HEK293T (cell line): ENCODE measurements around the gene SERPINE2.

Source experiments
- BHLHE40 ChIP-seq: fragments of 450-650 bp; IDR thresholded peaks from 2 replicates; pipeline ENCODE4 v1.6.1; 2016; ENCODE audit warnings: mild to moderate bottlenecking, moderate library complexity, borderline replicate concordance
- FOXA1 ChIP-seq: fragments of 450-650 bp; IDR thresholded peaks from 2 replicates; pipeline ENCODE4 v1.6.1; 2016; ENCODE audit warnings: mild to moderate bottlenecking
- LEF1 ChIP-seq: fragments of 450-650 bp; IDR thresholded peaks from 2 replicates; pipeline ENCODE4 v1.6.1; 2017; ENCODE audit warnings: mild to moderate bottlenecking, borderline replicate concordance
- NFRKB ChIP-seq: fragments of 450-650 bp; IDR thresholded peaks from 2 replicates; pipeline ENCODE4 v1.6.1; 2016; ENCODE audit warnings: mild to moderate bottlenecking, moderate library complexity

- no peak for TF ChIP-seq BHLHE40
- TF ChIP-seq NFRKB = no peak
- no peak for TF ChIP-seq LEF1
- TF ChIP-seq FOXA1 = no peak
These were observed 104.2 kb downstream of the SERPINE2 start for GRCh38 chr2:223934870-223935269.
